Esophagus mucosa (tissue), 1 donor: ENCODE data around the gene CCN2. TPM values are rescaled to one million over a fixed set of nuclear protein-coding genes. Genes with fewer than 3 reads are reported as not detected.
"Not testable (repeated sequence)": the region's sequence is repeated elsewhere in the genome, so short reads cannot be mapped to it uniquely, and the experiment has no call there.

Experiments used
- ATAC-seq: fragments of 200-7000 bp; cut with Tn5 transposase; one replicate; pipeline ENCODE4 v1.9.1; 2020
- total RNA-seq: library from RNA; stranded (reverse); gene quantifications from one replicate; pipeline ENCODE4 v1.2.4, GENCODE V29; 2023
- donor health status: DM: yes; HTN: yes; CAD: no.

The CCN2 gene
- total RNA-seq, 1 donor from 2014 or later = 1.8 TPM

DNA sequence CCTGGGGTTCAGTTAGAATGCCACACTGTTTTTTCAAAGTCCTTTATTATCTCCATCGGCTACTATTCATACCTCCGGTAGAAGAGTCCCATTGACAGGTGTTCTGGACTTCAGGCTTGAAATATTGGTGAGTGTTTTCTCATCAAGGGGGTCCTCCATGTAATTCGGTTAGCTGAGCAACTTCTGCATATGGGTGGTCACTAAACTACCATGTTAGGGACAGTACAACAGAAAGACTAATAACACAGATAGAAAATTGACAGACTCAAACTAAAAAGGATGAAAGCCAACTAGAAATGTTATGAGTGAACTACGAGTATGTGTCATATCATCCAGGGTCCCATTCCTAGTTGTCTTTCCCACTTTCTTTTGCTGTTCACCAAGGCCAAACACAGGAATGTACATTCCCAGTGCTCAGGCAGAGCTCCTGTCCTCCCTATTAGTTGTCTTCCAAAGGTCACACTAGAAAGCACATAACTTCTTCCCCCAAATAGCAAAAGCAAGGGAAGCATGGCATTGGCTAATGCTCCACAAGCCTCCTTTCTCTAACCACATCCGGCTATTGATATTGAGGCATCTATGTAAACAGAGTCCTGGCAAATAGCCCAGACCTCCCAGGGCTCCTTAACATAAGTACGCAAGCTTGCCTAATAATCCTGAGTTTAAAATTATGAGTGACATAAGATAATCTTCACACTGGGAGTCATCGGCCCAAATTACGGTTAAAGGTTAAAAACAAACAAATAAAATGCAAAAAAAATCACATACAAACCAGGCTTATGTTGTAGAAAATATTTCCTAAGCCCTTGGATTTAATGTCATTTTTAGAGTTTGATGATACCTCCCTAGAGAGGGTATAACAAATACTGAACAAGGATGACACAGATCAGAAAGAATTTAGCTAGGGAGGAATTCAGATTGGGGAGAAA is 13.2 kb downstream of the CCN2 start:
- no peak for ATAC-seq

DNA sequence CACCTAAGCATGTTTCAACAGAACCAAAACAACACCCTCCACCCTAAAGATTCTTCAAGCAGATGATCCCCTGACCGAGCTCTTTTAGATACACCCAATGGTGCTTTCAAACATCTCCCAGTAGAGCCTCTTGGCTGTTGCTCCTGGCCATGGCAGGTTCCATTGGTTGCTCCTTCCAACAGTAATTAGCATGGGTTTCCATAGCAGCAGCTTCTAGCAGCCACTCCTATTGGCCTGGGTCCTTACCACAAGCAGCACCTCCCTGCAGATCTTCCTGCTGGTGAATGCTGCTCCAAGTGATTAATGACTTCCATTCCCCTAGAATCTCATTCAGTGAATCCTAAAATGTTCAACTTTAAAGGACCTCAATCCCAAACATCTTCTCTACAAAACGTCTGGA is 13.9 kb downstream of the CCN2 start:
- ATAC-seq = no peak

DNA sequence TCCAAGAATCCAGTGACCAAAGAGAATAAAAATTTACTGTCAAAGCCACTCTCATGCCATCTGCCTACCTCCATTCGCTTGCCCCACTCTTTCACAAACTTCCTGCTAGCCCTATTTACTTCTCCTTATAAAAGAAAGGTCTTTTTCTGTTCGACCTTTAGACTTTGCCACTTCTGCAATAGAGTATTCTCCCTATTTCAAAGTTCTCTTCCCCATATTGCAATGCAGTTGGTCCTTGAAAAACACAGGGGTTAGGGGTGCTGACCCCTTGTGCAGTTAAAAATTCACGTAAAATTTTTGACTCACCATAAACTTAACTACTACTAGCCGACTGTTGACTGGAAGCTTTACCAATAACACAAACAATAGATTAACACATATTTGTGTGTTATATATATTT is 15.0 kb downstream of the CCN2 start:
- ATAC-seq = no peak

DNA sequence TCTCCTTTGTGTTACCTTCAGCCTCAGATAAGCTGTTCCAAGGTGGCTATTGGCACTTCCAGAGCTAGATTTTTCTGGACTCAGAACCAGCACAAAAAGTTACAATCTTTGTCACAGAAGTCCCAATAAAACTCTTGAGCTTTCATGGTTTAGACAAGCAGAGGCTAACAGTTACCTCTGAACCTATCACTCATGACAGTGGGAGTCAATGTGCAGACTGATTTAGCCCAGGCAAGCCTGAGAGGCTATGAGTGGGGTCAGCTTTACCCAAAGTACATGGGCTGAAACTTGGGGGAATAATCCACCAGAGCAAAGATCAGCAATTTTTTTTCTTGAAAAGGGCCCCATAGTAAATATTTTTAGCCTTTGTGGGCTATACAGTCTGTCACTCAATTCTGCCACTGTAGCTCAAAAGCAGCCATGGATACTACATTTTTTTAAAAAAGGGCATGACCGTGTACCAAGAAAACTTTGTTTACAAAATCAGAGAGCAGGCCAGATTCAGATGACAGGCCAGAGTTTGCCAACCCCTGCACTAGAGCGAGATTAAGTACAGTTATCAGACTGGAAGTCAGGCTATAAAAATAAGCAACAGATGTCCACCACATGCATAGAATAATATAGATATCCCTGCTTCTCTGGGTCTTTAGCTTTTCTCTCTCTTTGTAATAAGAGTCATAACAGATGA is 20.0 kb downstream of the CCN2 start:
- no peak for ATAC-seq

DNA sequence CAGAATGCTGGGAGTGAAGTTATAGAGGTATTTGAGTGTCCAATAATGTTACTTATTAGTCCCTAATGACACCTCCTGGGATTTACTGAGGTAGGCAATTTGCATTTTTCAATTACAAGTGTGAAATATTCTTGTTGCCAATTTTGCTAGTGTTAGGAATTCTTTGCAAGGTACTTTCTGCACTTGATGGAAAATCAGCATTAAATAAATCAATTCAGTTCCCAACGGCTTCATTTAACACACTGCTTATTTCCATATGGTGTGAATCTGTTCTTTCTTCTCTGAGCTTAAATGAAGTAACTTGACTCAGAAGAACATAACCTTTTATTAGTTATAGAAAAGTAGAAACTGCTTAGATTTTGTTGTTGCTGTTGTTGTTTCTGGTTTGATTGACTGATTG is 21.2 kb downstream of the CCN2 start:
- ATAC-seq = no peak

DNA sequence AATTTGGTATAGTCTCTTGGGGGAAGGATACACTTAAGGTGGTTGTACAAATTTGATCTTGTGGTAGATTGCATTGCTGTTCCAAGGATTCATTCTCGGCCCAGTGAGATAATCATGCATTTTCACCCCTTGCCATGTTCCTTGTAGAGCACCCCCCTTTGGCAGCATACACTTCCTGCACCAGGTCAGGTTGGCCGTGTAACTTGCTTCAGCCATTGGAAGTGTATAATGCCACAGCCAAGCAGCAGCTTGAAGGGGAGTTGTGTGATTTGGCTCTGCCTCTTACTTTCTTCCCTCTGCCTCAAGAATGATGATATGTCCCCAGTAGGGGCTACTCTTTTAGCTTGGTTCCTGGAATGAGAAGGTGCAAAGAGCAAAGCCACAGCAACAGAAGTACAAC is 21.9 kb downstream of the CCN2 start:
- no peak for ATAC-seq

DNA sequence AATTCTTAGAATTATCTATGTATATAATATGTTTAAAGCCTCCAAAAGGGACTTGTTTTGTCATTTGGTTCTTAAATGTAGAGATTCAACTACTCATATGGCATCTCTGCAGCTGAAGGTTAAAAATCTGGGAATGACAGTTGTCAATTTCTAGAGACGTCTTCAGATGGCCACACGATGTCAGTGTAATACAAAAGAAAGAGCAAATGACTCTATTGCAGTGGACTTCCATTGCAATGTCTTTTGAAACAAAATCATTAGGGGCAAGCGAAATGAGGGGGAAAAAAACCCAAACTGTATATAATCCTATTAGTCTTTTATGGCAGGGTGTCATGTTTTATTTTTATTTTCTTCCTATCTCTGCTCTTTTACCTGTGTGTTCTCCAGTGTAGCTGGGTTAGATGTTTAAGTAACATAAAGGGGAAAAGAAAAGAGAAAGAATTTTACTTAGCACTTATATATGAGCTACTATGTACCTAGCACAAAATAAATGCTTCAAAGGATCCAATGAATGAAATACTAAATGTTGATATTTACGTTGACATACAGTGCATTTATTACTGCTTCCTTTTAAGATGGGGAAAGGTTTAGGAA is 26.2 kb downstream of the CCN2 start:
- ATAC-seq = peak; percentile 52

DNA sequence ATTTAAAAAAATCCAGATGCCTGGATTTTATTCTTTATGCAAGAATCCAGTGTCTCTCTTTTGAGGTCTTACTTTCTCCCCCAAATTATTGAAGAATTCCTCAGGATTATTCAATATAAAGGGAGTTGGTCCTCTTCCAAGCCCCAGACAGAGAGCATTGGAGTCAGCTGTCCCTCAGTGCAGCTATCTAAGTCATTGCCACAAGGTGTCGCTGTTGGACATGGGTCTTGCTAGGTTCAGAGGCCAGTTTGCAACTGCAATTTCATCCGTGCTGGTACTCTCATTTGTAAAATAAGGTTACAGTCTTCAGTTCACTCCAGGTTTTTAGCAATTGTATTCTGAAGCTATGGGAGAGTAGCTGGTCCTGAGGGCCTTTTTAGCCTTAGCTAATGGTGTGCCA is 27.8 kb downstream of the CCN2 start:
- peak; percentile 79 for ATAC-seq

DNA sequence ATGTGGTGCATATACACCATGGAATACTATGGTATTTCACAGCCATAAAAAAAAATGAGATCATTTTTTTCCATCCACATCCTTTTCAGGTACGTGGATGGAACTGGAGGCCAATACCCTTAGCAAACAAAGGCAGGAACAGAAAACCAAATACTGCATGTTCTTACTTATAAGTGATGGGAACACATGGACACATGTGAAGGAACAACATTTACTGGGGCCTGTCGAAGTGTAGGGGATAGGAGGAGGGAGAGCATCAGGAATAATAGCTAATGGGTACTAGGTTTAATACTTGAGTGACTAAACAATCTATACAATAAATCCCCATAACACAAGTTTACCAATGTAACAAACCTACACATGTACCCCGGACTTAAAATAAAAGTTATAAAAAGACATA is 30.5 kb downstream of the CCN2 start:
- ATAC-seq = no peak

DNA sequence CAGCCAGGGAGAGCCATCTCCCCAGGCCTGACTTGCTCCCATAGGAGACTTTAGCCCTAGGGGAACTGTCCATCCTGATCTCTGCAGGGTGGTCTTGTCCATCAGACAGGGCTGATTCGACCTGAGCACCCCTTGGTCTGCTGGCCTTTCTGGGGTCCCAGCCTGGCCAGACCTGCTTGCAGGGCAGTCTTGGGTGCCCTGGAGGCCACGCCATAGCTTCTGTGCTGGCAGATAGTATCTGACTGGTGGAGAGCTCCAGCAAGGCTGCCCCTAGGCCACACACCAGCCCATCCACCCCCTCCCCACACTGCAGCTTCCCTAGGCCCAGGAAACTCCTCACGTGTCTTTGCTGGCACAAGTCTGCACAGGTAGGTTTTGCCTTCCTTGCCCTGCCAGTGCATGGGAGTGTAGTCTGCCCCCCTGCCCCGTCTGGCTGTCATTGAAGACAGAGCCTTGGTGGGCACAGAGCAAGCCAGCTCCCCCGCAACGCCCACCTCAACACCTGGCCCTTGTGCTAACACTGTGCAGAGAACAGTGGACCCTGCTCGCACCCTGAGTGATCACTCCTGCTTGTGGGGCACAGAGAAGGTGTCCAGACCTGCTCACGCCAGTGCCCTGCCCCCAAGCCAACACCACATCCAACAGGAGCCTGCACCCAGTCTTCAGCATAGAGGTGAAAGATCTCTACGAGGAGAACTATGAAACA is 32.4 kb downstream of the CCN2 start:
- peak; percentile 23 for ATAC-seq

DNA sequence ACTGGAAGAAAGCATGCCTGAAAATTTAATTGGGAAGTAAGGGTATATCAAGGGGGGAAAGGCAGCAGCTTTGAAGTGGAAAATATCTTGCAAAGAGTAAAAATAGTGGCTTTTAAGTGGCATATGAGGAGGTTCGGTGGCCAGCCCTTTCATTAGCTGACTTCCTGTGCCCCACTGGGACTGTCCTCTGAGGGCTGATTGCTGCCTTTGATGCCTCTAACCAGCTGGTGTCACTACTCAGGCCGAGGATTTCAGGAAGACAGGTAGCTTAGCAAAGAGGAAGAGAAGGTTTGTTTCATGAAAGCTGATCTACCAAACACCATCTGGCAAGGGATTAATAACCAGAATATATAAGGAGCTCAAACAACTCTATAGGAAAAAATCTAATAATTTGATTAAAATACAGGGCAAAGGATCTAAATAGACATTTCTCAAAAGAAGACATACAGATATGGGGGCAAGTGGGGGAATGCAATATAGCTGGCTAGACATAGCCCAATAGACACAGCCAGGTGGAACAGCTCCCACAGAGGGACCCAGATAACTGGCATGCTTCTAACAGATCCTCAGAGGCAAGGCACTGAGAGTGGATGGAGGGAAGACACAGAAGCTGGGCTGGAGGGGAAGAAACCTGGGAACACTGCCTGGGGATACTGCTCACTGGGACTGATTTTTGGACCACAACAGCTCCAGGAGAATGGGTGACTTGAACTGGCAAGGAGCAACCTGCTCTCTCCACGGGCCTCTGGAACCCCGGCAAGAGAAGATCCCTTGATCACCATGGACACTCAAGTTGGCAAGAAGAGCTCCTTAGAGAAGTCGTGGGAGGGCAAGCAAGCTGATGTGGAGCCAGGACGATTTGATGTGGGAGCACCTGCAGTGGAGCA is 33.2 kb downstream of the CCN2 start:
- no peak for ATAC-seq

DNA sequence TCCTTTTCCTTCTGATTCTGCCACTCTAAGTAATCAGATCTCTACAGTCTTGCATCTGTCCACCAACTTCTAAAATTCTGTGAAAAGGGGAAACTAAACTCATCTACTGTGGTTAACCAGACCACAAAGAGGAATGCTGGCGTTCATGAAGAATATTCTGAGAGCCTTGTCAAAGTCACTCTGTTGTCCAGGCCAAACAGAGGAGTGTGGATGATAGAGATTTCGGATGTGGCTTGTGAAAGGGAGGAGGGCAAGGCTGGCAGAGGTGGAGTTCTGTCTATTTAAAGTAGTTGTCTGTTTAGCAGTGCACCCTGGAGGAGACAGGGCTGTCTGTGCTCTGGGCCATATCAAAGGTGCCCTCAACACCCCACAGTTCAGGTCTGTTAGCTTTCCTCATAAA is 33.9 kb downstream of the CCN2 start:
- ATAC-seq = no peak

DNA sequence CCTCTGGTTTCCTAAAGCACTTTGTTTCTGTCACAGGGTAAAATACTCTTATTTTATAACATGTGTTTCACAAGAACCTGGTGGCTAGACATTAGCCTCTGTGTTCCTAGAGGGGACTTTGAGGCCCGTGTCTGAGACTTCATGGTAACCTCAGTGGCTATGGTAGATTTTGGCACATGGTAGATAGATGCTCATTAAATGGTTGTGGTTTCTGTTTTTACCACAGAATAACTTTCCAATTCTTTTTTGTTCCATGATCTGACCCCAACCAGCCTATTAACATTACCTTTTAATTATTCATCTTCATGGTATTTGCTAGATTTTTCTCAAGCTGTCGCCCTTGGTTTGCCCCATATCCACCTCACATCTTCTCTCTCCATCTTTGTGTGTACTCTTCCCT is 34.3 kb downstream of the CCN2 start:
- ATAC-seq = no peak

DNA sequence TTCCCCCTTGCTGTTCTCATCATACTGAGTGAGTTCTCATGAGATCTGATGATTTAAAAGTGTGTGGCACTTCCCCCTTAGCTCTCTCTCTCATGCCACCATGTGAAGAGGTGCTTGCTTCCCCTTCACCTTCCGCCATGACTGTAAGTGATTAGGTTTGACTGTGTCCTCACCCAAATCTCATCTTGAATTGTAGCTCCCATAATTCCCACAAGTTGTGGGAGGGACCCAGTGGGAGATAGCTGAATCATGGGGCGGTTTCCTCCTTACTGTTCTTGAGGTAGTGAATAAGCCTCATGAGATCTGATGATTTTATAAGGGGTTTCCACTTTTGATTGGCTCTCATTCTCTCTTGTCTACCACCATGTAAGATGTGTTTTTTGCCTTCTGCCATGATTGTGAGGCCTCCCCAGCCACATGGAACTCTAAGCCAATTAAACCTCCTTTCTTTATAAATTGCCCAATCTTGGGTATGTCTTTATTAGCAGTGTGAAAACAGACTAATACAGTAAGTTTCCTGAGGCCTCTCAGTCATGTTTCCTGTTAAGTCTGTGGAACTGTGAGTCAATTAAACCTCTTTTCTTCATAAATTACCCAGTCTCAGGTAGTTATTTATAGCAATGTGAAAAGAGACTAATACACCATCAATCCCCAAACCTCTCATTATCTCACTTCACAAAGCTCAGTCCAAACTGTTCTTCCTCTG is 34.9 kb downstream of the CCN2 start:
- not testable (repeated sequence) for ATAC-seq

DNA sequence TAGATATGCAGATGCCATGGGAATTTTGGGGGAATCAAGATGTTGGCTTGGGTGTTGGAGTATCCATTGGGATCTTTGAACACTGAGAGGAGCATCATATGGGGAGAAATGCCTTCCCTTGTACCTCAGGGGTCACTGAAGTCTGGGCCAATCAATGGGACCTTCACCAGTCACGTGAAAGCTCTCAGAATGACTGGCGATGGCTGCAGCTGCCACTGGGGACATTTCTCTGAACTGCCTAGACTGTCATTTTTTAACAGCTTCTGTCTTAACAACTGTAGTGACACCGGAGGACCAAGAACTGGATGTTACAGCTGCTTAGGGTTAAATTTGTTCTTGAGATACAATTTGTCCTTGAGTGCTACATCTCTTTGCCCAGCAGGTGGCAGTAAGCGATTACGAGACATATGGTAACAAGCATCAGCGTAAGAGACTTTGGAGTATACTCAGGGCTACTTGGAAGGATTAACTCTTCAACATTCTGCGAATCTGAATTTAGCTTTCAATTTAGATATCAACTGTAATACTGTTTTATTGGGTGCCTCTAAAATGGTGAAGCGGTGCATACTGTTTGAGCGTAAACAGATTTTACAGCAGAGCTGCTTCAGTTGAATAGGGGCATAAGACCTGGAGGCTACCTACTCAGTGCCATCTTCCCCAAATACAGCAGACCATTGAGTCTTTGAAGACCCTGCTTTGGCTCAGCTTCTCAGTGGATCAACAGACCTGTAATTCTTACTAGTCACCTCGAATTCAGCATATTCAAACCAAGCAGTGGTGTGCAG is 36.0 kb downstream of the CCN2 start:
- ATAC-seq = peak; percentile 58

DNA sequence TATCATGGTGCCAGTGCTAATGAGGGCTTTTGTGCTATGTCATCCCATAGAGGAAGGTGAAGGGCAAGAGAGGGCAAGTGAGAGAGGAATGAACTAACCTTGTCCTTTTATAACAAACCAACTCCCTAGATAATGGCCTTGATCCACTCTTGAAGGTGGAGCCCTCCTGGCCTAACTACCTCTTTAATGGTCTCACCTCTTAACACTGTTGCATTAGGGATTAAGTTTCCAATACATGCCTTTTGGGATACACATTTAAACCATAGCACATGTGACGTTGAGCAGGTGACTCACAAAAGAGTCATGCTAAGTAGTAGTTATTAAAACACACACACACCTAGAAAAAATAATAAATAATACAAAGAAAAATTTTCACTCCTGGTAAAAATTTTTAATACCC is 36.9 kb downstream of the CCN2 start:
- no peak for ATAC-seq

DNA sequence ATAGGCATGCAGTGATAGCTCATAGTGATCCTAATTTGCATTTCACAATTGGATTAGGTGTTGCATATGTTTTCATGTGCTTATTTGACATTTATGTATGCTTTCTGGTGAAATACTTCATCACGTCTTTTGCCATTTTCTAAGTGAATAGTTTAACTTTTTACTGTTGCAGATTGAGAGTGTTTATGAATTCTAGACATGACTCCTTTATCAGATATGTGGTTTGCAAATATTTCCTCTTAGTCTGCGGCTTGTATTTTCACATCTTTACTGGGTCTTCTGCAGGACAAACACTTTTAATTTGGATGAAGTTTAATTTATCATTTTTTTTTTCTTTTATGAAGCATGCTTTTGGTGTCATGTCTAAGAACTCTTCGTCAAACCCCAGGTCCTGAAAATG is 39.2 kb downstream of the CCN2 start:
- no peak for ATAC-seq

DNA sequence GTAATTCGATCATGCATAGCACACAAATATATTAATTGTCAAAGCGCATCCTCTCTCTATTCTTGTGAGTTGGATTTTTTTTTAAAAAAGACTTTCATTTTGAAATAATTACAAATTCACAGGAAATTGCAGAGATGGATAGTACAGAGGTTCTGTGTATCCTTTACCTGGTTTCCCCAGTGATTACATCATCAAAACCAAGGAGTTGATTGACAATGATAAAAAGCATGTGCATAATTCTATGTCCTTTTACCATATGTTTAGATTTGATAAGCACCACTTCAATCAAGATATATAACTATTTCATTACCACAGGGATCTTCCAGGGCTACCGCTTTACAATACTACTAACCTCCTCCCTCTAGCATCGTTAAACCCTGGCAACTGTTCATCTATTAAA is 40.2 kb downstream of the CCN2 start:
- ATAC-seq = no peak

DNA sequence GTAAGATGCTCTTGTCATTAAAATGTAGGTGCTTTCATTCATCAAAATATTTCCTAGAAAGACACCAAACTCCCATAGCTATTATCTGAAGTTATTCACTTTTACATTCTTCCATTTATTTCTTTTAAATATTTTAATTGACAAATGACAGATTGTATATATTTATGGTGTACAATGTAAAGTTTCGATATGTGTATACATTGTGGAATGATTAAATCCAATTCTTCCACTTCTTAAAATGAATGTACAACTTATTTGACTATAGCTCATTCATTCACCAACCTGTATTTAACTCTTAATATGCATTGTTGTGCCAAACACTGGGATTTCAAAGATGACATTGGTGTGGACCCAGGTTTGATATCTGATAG is 41.0 kb downstream of the CCN2 start:
- ATAC-seq = no peak

DNA sequence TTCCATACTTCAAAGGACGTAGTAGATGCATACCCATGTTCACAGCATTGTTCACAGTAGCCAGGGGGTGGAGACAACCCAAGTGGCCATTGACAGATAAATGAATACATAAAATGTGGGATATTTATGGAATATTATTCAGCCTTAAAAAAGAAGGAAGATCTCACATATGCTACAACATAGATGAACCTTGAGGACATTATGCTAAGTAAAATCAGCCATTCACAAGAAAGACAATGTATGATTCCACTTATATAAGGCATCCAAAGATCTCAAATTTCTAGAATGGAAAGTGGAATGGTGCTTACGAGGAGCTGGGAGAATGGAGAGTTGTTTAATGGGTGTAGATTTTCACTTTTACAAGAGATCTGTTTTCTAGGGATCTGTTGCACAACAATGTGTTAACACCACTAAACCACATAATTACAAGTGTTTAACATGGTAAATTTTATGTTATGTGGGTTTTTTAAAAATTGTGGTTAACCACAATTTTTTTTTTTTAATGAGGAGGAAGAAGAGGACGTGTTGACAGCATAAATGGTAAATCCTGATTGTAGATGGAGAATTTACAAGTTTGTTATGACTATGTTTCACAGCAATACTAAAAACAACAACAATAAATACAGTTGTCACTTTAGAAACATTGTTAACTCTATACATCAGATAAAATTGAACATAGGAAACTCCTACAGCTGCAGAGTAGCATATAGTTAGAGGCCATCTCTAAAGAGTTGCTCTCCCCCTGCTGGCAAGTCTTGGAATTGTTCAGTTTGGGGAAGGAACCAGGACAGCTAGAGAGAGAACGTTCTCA is 41.6 kb downstream of the CCN2 start:
- ATAC-seq = peak; percentile 77
